Suppressor macrophage treated with lipopolysaccharide for 1 hour (primary cell): Measurements from ENCODE around the gene ZNF598.
"Not testable (repeated sequence)": the region's sequence is repeated elsewhere in the genome, so short reads cannot be mapped to it uniquely, and the experiment has no call there.

Experiments used
- DNase-seq, 3 donors: peaks; one replicate each; pipeline ENCODE4 v3.0.0-alpha.2; 2020 to 2022

ZNF598 gene

DNA sequence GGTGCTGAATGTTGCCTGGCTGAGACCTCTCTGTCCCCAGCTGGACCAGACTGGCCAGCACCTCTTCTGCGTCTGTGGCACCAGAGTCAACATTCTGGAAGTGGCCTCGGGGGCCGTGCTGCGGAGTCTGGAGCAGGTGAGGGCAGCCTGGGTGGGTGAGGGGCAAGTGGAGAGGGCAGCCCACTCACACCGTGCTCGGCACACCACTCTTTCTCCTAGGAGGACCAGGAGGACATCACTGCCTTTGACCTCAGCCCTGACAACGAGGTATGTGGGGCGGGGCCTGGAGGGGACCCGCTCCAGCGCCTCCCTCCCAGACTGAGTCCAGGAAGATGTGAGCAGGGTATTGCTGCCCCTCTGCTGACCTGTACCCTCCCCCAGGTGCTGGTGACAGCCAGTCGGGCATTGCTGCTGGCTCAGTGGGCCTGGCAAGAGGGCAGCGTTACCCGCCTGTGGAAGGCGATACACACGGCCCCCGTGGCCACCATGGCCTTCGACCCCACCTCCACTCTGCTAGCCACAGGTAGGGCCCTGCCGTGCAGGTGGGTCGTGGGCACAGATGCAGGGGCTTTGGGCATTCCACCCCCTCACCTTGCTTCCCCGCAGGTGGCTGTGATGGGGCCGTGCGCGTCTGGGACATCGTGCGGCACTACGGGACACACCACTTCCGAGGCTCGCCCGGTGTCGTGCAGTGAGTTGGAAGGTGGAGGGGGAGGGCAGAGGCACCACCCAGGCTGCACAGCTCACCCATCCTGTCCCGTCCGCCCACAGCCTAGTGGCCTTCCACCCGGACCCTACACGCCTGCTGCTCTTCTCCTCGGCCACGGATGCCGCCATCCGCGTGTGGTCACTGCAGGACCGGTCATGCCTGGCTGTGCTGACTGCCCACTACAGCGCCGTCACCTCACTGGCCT, 35.2 kb downstream of the ZNF598 start:
- DNase-seq = no peak

DNA sequence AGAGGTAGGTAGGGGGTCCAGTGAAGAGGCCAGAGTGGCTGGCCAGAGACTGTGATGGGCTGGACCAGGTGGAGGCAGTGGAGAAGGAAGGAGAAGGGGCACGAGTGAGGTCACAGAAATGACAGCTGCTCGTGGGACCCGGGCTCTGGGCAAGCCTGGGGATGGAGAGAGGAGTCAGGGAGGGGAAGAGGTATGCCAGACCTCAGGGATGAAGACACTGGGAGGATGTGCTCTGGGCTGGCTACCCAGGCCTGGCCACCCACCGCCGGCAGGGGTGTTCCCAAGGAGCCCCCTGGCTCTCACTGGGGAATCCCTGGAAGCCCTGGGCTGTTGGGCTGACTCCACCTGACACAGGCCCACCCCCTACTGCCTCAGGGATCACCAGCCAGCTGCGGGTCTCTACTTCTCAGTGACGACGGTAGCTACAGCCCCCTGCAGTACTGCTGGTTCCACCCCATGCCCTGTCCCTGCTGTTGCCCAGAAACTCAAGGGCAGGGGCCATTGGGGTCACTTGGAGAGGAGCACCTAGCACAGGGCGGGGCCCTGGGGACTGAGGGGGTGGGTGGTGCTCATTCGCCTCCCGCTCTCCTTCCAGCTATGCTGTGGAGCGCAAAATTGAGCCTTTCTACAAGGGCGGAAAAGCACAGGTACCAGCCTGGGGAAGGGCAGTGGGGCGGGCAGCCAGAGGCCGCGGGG, 36.0 kb downstream of the ZNF598 start:
- no peak for DNase-seq

DNA sequence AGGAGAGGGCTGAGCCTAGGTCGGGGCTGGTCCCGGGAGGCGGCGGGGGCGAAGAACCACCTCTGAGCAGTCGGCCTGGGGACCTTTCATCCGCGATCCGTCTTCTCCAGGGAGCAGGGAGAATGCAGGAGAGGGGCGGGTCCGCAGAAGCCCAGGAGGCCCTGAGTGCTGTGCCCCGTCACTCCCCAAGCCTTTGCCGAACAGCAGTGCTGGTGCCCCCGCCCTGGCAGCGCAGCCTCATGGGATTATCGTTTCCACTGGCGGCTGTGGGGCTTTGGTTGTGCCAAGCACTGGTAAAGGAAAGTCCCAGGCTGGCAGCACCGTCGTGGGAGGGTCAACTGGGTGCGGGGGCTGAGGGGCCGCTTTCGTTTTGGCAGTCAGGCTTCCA, 37.1 kb downstream of the ZNF598 start:
- peak; percentile 38 to 74 (median 63) for DNase-seq

DNA sequence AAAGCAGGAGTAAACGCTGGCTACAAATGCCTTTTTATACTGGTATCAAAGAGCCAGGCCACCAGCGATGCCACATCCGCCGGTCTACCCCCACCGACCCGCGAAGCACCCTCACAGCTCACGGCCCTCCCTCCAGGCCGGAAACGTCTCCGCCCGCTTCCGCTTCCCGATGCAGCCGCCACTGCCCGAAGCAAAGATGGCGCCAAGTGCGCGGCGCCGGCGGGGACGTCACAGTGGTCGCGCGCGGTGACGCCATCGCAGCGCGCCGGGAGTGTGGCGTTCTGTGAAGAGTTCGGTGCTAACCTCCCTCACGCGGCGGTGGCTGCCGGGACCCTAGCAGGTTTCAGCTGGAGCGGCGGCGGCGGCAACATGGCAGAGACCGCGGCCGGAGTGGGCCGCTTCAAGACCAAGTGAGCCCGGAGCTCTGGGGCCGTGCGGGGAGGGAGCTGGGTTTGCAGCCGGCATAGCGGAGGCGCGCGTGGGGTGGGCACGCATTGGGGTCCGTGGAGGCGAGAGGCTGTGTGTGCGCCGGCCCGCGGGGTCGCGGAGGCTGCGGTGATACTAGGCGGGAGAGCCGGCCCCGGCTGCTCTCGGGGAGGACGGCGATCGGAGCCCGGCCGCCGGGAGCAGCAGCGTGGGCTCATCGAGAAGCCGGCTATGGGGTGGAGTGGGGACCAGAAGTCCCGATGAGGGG, 37.7 kb downstream of the ZNF598 start, which contains the start of gene TBL3:
Gene TBL3 (plus strand): TSS at position 258 of the 694 bp plus-strand sequence. CDS start 112 bp downstream, at position 370.
- DNase-seq = peak; percentile 96 to 97 (median 97)

DNA sequence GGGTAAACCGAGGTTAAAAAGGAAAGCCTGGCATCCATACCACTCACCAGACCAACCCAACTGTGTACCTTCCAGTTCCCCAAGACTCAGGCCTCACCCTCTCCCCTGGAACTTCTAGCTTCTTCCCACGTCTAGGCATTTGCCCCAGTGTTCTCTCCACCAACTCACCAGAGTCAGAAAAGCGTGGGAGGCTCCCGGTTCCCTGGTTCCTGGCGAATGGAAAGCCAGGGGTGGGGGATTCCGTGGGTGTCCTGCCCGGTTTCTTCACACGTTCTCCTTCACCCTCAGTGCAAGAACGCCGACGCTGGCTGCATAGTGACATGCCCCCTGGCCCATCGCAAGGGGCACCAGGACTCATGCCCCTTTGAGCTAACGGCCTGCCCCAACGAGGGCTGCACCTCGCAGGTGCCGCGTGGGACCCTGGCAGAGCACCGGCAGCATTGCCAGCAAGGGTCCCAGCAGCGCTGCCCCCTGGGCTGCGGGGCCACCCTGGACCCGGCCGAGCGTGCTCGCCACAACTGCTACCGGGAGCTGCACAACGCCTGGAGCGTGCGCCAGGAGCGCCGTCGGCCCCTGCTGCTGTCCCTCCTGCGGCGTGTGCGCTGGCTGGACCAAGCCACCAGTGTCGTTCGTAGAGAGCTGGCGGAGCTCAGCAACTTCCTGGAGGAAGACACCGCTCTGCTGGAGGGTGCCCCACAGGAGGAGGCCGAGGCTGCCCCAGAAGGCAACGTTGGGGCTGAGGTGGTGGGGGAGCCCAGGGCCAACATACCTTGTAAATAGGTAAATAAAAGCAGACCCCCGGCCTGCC, 41.3 kb downstream of the ZNF598 start:
- DNase-seq = no peak

DNA sequence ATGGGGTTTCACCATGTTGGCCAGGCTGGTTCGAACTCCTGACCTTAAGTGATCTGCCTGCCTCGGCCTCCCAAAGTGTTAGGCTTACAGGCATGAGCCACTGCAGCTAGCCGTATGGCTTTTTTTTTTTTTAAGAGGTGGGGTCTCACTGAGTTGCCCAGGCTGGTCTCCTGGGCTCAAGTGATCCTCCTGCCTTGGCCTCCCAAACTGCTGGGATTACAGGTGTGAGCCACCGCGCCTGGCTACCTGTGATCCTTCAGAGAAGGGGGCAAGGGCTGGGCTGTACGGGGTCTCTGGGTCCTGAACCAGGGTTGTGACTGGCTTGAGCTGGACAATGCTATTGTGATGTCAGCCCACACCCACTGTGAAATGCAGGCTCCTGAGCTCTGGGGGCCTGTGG, 43.2 kb downstream of the ZNF598 start, which contains the start of gene RNF151:
Gene RNF151 (plus strand): TSS at position 397 of the 400 bp plus-strand sequence. CDS start 26 bp downstream, outside the sequence.
- no peak for DNase-seq

DNA sequence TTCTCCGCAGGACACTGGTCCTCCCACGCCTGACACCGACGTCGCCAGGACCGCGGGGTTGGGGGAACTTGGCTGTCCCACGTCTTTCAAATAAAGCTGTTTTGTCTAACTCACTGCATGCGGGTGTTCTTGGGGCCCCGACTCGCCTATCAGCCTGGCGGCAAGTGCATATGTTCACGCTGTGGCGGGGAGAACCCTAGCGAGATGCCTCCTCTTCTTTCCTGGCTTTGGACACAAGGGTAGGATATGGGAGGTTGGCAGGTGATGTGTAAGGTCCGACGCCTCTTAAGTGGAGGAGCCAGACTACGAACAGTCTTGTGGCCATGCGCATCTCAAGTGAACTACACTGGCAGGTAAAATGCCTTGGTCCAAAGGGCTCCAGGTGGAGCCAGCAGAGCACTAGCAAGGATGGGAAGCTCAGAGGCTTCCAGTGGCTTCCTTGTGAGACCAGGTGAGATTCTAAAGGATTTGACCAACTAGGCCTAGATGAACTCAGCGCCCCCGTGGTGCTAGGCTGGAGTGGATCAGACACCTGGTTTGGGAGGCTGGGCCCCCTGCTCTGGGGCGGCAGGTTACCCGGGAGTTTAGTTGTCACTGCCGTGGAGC, 44.1 kb downstream of the ZNF598 start:
- DNase-seq = peak in 2 of 3 donors; percentile 24 to 51

DNA sequence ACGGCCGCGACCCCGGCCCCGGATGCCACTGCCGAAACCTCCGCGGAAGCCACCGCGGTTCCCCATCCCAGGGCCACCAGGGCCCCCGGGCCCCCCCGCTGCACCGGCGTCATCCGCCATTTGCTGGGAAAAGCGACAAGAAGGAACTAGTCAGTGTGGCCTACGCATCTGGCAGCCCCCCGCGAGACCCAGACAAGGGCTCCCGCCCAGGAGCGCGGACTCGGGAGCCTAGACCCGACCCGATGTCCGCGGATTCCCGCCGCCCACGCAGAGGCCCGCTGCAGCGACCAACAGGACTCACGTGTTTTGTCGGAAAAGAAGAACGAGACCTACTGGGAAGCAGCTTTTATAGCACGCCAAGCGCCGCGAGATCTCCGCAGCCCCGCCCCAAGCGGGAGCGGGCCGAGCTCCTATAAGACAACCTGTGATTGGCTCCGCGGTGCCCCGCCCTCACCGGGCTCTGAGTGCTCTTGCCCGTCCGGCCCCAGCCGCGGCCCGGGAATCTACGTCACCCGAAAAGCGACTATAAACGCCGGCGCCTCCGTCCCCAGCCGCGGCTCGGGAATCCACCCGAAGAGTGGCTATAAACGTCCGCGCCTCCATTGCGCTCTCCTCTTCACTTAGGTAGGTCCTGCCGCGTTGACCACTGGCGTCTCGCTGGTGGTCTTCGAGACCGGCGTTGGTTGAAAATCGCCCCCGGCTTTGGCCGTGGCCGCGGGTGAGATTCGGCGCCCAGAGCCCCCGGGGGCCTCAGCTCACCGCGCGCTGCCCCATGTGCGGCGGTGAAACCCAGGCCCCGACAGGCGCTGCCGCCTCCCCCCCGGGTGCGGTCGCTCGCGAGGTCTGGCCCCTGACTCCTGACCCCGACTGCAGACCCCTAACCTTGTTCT, 44.9 kb downstream of the ZNF598 start, which contains the start of gene RPS2:
Gene RPS2 (minus strand): TSS at position 321 of the 890 bp plus-strand sequence. CDS start 201 bp downstream, at position 120.
- peak; percentile 100 for DNase-seq

DNA sequence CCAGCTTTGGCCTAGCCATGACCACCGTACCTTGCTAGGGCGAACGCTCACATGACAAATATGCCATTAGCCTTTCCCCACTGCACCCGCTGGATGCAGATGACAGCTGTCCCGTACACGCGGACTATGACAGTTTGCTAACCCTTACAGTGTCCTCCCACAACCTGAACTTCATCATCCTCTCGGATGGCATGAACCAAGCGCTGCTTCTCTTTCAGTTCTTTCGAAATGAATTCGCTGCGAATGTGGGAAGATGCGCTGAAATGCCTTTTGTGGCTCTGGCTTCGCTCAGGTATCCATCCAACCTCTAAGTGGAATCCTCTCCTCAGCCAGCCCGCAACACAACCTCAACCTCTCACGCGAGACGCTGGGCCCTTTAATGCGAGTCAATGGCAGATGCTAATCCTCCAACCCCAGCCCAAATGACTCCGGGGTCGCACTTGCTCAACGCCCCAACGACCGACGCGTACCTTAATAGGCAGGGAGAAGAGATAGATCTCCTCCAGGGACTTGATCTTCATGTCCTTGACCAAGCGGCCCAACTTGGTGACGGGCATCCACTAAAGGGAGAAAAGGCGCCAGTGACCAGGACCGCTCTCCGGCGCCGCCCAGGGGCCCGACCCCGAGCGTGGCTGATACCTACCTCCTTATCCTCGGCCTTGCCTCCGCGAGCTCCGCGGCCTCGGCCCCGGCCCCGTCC, 45.7 kb downstream of the ZNF598 start:
- peak; percentile 54 to 79 (median 55) for DNase-seq

DNA sequence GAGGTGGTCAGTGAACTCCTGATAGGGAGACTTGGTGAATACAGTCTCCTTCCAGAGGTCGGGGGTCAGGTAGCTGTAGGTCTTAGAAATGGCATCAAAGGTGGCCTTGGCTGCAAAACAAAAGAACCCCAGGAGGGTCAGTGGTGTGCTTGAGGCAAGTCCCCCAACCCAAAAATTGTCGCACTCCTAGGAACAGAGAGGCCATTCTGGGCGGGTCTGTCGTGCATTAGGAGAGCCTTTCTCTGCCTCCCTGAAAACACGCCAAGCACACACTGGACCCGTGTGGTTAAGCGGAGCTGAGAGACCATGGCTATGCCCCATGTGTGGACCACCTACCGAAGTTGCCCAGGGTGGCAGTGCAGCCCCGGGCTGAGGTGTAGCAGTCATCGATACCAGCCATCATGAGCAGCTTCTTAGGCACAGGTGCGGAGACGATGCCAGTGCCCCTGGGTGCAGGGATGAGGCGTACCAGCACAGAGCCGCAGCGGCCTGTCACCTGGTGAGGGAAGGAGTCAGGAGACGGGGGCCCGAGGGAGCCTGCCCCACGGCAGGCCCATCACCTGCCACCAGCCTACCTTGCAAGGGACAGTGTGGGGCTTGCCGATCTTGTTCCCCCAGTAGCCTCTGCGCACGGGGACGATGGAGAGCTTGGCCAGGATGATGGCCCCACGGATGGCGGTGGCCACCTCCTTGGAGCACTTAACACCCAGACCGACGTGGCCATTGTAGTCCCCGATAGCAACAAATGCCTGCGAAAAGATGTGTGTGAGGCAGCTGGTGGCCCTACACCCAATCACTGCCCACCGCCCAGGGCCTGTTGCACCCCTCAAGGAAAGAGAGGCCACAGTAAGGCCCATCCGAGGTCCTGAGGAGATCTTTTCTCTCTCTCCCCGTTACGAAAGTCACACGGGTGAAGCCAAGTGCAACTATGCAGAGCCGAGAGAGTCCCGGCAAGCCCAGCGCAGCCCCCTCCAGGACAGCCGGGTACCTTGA, 47.2 kb downstream of the ZNF598 start:
- not testable (repeated sequence) for DNase-seq

DNA sequence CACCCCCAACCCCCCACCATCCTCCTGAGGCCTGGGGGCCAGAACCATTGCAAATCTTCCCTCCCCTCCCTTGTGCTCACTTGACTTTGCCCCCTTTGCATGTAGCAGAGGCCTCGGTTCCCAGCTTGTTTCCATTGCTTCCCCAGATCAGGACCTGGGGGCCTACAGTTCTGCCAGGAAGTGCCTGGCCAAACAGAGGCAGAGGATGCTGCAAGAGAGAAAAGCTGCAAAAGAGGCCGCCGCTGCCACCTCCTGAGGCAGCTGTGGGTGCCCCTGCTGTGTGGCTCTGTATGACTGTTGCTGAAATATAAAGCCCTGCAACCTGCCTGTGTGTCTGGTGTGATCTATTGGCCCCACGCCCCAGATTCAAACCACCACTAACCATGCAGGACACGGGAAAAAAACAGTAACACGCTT, 48.0 kb downstream of the ZNF598 start:
- no peak for DNase-seq

DNA sequence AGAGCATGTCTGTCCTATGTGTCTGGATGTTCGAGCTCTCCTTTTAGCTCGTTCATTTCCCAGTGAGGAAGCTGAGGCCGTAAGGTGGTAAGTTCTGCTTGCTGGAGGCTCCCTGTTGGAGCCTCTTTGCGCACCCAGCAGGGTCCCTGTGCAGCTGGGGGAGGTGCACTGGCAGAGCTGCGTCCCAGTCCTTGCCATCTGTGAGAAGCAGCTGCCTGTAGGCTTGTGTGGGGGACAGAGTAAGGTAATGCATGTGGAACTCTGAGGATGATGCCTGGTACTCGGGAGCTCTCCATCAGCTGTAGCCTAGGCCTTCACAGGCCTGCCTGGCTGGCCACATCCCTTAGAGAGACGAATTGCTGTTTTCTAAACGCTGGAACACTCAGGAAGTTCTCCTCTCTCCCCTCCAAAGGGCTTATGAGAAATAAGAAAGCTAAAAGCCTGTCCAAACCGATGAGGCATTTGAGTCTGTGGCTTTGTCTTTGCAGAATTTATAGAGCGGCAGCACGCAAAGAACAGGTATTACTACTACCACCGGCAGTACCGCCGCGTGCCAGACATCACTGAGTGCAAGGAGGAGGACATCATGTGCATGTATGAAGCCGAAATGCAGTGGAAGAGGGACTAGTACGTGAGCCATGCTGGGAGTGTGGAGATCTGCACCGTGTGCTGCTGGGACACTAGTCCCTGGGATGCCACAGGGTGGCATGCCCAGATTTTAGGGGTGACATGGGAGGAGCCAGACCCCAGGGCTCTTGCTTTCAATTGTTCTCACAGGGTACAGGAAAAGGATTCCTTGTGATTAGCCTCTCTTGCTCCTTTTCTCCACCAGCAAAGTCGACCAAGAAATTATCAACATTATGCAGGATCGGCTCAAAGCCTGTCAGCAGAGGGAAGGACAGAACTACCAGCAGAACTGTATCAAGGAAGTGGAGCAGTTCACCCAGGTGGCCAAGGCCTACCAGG, 48.7 kb downstream of the ZNF598 start:
- no peak for DNase-seq

DNA sequence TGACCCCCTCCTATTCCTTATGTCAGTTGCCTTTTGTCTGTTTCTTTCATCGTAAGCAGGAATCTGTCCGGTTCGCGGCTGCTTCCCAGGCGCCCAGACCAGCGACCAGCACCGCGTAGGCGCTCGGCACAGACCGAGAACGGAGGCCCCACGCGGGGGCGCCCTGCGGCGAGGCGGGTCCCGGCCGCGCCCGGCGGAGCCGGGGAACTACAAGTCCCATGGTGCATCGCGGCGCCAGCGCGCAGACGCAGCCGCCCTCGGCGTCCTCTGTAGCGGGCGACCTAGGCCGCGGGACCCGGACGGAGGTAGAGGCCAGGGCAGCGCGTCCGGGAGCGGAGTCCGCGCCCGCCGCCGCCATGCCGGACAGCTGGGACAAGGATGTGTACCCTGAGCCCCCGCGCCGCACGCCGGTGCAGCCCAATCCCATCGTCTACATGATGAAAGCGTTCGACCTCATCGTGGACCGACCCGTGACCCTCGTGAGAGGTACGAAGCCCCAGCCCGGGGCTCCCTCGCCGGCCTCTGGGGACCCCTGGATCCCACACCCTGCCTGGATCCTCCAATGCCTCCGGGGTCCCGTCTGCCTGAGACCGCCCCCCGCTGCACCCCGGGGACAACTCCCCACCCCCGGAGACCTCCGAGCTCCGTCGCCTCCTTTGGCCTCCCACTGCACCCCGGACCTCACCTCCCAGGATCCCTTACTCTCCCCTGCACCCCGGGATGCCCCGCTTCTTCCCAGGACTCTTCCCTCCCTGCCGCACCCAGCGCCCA, 50.2 kb downstream of the ZNF598 start, which contains the start of gene NDUFB10:
Gene NDUFB10 (plus strand): TSS at position 270 of the 771 bp plus-strand sequence. CDS start 87 bp downstream, at position 357.
- peak; percentile 95 to 99 (median 98) for DNase-seq

DNA sequence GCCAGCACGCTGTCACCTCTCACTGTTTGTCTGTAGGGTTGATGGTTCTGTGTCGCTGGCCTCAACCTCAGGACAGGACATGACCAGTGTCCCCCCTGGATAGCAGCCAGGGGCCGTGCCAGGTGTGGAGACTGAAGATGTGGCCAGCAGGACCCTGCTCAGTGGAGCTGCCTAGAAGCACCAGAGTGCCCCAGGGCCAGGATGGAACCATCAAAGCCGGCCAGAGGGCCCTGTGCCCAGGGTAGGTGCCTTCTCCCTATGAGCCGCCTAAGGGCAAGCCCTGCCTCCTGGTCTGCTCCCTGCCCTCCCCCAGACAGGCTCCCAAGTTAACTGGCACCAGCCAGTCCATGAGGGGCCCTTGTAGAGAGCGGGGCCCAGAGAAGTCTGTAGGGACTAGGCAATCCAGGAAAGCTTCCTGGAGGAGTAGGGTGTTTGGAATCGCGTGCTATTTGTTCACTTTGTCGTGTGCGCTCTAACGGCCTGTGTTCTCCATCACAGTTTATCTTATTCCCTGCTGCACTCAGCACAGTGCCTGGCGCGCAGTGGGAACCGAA, 50.8 kb downstream of the ZNF598 start:
- no peak for DNase-seq

DNA sequence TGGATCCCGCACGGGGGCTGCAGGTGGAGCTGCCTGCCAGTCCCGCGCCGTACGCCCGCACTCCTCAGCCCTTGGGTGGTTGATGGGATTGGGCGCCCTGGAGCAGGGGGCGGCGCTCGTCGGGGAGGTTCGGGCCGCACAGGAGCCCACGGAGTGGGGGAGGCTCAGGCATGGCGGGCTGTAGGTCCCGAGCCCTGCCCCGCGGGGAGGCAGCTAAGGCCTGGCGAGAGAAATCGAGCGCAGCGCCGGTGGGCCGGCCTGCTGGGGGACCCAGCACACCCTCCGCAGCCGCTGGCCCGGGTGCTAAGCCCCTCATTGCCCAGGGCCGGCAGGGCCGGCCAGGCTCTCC, 51.5 kb downstream of the ZNF598 start:
- not testable (repeated sequence) for DNase-seq
